ENCODE results near the gene CCIN.
"Not testable (repeated sequence)": the region's sequence is repeated elsewhere in the genome, so short reads cannot be mapped to it uniquely, and the experiment has no call there.

The CCIN gene

DNA sequence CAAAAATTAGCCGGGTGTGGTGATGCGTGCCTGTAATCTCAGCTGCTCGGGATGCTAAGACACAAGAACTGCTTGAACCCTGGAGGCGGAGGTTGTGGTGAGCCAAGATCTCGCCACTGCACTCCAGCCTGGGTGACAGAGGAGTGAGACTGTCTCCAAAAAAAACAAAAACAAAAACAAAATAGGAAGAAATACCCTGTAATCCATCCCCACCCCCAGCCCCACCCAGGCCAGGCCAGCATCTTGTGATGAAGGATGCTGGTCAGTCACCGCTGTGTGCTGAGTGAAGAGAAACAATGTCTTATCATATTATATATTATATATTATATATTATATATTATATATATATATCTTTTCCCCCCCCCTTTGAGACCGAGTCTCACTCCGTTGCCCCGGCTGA, 15.4 kb upstream of the CCIN start:
- Histone ChIP-seq H3K4me3 (no peak overlapping the region), H3K27ac (peak overlapping the region in 13 of 21 experiments; percentile 2 to 94 (median 49))

DNA sequence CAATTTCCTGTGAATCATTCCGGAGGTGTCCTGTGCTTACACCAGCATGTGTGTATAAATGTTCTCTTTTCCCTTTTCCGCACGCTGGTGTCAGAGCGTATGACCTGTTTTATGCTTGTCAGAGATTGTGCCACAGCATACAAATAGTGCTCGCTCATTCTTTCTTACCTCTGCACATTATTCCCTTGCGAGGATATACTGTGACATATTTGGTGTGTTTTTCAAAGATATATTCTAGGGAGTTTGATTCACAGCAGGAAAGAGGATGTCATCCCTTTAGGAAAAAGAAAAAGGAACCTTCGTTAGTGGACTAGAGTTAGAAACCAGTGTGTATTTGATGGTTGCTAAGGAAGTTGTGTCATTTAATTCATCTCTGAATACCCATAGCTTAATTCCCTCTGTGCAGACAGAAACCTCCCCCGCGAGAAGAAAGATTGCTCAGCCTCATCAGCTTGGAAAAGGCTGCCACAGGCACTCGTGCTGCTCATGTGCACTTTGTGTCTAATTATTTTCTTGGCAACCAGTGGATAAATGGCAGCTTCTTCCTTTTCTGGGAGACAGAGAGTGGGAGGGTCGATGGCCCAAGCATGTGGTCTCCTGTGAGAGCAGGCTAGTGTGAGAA, 14.7 kb upstream of the CCIN start:
- Histone ChIP-seq H3K4me3 (no peak overlapping the region), H3K27ac (peak overlapping the region in 18 of 21 experiments; percentile 2 to 86 (median 61))

DNA sequence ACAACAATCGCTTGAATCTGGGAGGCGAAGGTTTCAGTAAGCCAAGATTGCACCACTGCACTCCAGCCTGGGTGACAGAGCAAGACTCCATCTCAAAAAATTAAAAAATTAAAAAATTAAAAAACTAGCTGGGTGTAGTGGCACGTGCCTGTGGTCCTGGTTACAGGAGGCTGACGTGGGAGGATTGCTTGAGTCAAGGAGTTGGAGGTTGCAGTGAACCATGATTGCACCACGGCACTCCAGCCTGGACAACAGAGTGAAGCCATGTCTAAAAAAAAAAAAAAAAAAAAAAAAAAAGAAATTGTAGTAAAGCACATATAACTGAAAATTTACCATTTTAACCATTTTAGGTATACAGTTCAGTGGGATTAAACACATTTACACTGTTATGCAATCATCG, 13.1 kb upstream of the CCIN start:
- Histone ChIP-seq H3K4me3 (no peak overlapping the region), H3K27ac (peak overlapping the region in 3 of 21 experiments; percentile 46 to 86 (median 76))

DNA sequence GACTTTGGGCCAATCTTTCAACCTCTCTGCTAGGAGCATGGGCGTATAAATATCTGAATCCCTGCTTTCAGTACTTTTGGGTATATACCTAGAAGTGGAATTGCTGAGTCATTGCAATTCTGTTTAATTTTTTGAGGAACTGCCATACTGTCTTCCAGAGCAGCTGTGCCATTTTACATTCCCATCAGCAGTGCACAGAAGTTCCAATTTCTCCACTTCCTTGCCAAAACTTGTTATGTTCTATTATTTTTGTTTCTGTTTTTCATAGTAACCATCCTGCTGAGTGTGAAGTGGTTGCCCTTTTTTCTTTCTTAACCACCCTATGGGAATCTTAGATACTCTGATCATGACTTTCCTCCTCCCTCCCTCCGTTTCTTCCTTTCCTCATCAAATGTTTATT, 11.1 kb upstream of the CCIN start:
- Histone ChIP-seq H3K4me3 (no peak overlapping the region), H3K27ac (peak overlapping the region in 7 of 21 experiments; percentile 3 to 61 (median 34))

DNA sequence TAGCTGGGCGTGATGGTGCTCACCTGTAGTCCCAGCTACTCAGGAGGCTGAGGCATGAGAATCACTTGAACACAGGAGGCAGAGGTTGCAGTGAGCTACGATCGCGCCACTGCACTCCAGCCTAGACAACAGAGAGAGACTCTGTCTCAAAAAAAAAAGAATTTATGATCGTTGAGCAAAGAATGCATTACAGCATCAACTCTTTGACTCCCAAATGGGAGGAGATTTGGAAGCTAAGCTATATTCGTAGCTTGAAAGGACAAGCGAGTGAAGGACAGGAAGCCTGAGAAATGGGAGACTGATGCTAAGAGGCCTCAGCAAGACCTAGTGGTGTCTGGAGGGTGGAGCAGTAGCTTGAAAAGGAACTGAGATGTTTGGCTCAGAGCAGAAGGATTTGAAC, 10.3 kb upstream of the CCIN start:
- no peak overlapping the region for H3K4me3 ChIP-seq
- H3K27ac ChIP-seq = peak overlapping the region in 6 of 21 experiments; percentile 3 to 57 (median 34)

DNA sequence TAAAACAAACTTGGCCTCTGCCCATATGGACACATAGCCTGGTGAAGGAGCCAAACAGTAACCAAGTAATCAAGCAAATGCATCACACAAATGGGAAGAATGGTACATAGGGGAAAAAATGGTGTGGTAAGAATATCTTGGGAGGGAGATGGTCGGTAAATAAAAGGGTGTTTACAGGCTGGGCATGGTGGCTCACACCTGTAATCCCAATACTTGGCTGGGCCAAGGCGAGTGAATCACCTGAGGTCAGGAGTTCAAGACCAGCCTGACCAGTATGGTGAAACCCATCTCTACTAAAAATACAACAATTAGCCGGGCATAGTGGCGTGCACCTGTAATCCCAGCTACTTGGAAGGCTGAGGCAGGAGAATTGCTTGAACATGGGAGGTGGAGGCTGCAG, 9.7 kb upstream of the CCIN start:
- H3K4me3 ChIP-seq = not testable (repeated sequence)
- peak overlapping the region in 1 of 21 experiments; percentile 3 for H3K27ac ChIP-seq

DNA sequence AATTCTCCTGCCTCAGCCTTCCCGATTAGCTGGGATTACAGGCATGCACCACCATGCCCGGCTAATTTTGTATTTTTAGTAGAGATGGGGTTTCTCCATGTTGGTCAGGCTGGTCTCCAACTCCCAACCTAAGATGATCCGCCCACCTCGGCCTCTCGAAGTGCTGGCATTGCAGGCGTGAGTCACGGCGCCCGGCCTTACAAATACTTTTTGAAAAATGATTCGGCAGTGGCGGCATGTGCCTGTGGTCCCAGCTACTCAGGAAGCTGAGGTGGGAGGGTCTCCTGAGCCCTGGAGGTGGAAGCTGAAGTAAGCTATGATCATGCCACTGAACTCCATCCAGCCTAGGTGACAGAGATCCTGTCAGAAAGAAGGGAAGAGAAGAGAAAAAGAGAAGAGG, 9.1 kb upstream of the CCIN start:
- H3K4me3 ChIP-seq, H3K27ac ChIP-seq: not testable (repeated sequence)

DNA sequence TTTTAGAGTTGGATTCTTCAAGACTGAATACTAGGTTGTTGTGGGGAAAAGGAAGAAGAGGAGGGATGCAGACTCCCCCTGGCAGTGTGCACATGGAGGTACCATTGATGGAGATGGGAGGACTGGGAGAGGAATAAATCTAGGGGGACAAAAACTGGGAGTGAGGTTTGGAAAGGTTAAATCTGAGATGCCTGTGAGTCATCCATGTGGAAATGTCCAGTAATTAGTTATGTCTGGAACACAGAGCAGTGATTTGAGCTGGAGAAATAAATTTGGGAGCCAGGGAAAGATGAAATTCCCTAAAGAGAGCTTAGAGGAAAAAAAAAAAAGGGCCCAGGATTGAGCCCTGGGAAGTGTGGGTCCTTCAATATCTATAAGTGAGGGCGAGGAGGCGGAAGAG, 8.0 kb upstream of the CCIN start:
- Histone ChIP-seq H3K4me3 (no peak overlapping the region), H3K27ac (peak overlapping the region in 6 of 21 experiments; percentile 2 to 62 (median 40))

DNA sequence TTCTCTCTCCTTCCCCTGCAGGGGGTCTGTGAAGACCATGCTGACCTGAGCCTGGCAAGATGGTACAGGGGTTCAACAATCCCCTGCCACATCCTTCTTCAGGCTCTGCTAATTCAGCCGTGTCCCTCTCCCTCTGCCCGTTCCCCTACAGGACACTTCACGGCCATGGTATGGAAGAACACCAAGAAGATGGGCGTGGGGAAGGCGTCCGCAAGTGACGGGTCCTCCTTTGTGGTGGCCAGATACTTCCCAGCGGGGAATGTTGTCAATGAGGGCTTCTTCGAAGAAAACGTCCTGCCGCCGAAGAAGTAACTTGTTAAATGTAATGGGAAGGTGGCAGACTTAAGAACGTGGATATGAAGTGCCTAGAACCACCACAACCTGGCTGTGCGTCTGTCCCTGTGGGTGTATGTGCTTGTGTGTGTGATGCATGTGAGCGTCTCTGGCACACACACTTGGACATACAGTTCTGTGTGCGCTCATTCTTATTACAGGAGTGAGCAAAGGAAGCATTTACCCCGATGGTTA, 6.9 kb upstream of the CCIN start:
- Histone ChIP-seq H3K4me3 (no peak overlapping the region), H3K27ac (peak overlapping the region in 1 of 21 experiments; percentile 30)

DNA sequence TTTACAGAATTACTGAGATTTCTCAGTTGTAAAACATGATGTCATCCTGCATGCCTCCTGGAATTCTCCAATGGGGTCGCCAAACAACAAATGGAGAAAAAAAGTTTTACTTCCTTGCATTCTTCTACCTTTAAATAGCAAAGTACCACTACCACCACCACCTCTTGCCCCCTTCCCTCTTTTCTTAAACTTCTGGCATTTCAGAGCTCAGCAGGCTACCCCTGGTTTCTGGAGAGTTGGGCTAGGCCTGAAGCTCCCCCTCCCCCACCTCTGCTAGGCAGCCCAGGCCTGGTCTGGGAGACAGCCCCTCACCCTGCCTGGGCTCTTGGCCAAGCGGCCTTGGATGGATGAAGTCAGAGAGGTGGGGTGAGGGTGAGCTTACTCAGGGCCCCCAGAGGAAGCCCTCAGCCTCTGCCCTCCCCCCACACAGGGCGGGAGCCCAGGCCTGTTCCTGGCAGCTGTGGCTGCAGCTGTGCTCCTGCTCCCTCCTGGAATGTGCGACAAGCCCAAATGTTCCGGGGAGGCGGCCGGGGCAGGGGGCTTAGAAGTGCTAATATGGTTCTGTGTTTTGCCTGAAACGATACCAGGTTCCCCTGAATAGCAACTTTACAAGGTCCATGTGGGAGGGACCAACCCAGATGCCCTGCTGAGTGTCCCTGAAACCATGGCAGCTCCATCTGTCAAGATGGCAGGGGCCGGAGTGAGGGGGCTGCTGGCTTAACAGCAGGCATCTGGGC, 6.0 kb upstream of the CCIN start:
- peak overlapping the region in 16 of 21 experiments; percentile 2 to 78 (median 42) for H3K27ac ChIP-seq
- no peak overlapping the region for H3K4me3 ChIP-seq

DNA sequence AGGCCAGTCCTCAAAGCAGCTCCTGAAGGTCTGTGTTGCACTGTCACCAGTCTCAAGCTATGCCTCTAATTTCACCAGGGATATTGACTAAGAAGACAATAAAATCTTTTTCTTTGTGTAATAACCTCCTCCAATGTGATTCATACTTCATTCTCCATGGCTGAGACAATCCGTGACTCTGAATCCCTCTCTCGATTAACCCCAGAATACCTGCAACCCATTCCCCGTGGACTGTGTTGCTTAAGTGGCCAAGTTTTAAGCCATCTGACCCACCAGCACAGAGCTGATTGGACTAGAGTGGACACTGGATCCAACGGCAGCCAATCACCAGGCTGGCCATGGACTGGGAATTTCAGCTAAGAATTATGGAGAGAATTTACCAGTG, 5.4 kb upstream of the CCIN start:
- Histone ChIP-seq H3K4me3 (no peak overlapping the region), H3K27ac (peak overlapping the region in 17 of 21 experiments; percentile 2 to 78 (median 32))

DNA sequence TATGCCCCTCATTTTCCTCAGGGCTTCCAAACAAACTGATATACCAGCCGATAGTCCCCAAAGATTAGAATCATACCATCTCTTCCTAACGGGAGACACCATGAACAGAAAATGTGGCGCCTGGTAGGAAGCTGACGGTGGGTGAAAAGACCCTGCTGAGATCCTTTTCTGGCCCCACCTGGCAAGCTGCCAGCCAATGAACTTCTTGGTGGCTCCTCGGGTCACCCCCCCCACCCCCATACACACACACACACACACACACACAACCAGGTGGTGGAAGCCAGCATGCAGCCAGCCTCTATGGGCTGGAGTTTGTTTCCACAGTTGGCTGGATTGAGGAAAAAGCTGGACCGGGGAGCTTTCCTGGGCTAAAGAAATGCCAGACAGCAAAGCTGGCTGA, 4.8 kb upstream of the CCIN start:
- Histone ChIP-seq H3K4me3 (no peak overlapping the region), H3K27ac (peak overlapping the region in 6 of 21 experiments; percentile 3 to 73 (median 16))

DNA sequence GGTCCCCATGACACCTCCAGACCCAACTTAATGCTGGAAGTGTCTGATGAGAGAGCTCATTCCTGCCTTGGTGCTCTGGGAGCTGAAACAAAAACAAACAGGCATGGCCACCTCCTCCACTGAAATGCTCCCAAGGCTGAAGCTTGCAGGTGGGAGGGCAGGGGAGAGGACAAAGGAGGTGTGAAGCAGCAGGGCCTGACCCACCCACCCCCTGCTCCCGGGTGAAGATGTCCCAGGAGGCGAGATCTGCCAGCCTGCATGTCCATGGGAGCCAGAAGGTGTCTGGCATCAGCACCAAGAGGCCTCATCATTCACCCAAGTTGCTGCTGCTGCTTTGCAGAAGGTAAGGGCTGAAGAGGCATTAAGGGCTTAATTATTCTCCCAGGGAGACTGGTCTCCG, 4.2 kb upstream of the CCIN start:
- H3K27ac ChIP-seq = peak overlapping the region in 7 of 21 experiments; percentile 3 to 75 (median 29)
- no peak overlapping the region for H3K4me3 ChIP-seq

DNA sequence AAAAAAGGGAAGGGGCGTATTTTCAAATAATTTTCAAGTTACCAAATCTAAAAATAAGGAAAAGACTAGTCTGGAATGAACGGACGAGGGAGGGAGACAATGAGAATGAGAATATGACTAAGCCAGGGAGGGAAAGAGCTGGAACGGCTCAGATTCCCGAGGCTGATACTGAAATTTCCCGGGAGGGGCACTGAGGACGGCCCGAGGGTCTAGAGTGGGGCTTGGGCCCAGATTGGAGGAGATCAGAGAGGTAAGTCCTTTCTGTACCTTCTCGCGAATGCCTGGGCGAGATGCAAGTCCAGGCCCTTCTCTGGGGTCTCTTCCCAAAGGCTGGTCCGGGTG, 3.4 kb upstream of the CCIN start:
- Histone ChIP-seq H3K4me3 (peak overlapping the region; percentile 26 to 36 (median 32)), H3K27ac (peak overlapping the region in 15 of 21 experiments; percentile 12 to 75 (median 62))

DNA sequence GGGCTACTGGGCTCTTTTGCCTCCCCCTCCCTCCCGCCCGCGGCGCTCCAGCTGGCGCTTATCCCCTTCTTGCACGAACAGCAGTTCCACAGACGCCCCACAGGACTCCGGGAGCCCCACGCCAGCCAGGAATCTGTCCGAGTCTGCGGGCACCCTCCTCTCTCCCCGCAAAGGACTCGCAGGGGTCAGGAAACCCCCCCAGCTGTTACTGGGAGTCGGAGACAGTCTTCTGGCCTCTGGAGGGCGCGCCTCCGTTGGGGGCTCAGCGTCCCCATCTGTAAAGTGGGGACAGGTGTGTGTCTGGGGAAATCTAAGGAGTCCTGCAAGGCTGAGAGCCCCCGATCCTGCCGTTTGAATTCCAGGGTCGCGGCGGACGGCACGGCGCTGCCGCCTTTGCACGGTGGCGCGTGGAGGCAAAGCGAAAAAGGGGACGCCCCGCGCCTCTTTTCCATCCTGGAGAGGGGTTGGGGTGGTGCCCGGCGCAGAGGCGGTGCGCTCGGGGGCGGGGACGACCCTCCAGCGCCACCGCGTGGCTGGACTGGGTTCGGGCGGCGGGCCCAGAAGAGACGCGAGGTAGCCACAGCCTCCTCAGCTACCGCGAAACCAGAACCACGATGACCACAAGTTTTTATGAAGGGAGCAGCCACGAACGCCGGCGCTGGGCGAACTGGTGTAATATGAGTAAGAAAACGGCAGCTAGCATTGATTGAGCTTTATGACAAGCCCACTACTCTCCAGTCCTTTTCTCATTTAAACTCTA, 2.8 kb upstream of the CCIN start:
- peak overlapping the region; percentile 26 to 36 (median 32) for H3K4me3 ChIP-seq
- H3K27ac ChIP-seq = peak overlapping the region in 16 of 21 experiments; percentile 12 to 75 (median 58)

DNA sequence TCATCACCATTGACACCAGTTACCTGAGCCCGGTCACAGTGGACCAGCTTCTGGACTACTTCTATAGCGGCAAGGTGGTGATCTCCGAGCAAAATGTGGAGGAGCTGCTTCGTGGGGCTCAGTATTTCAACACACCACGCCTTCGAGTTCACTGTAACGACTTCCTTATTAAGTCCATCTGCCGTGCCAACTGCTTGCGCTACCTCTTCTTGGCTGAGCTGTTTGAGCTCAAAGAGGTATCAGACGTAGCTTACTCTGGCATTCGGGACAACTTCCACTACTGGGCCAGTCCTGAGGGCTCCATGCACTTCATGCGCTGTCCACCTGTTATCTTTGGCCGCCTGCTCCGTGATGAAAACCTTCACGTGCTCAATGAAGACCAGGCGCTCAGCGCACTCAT, 520 bp downstream of the CCIN start:
- Histone ChIP-seq H3K4me3 (no peak overlapping the region), H3K27ac (no peak overlapping the region)

DNA sequence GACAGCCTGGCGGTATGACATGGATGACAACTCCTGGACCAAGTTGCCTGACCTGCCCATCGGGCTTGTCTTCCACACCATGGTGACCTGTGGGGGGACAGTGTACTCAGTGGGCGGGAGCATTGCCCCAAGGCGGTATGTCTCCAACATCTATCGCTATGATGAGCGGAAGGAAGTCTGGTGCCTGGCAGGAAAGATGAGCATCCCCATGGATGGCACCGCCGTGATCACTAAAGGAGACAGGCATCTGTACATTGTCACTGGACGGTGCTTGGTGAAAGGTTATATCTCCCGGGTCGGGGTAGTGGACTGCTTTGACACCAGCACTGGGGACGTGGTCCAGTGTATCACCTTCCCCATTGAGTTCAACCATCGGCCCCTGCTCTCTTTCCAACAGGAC, 1.3 kb downstream of the CCIN start:
- no peak overlapping the region for H3K27ac ChIP-seq

DNA sequence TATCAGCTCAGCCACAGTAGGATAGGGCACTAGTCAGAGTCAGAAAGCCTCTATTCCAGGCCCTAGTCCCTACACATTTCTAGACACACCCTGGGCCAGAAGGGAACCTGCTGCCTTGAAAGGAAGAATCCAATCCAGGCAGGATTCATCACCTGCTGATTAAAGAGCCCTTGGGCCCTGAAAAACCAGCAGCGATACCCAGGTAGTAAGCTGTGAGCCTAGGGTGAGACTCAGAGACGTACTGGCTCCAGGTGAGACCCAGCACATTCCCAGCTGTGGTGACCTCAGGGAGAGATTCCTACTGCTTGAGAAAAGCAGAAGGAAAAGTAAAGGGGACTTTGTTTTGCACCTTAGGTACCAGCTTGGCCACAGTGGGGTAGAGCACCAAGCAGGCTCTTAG, 4.7 kb downstream of the CCIN start:
- Histone ChIP-seq H3K4me3 (no peak overlapping the region), H3K27ac (no peak overlapping the region)

More for the DNA sequence above, 1.3 kb downstream of the CCIN start:
- no peak overlapping the region for H3K4me3 ChIP-seq

DNA sequence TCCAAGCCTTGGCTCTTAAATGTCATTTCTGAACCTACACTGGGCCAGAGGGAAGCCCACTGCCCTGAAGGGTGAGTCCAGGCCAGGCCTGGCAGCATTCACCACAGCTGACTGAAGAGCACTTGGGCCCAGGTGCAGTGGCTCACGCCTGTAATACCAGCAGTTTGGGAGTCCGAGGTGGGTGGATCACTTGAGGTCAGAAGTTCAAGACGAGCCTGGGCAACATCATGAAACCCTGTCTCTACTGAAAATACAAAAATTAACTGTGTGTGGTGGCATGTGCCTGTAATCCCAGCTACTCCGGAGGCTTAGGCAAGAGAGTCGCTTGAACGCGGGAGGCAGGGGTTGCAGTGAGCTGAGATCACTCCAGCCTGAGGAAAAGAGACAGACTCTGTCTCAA, 5.1 kb downstream of the CCIN start:
- H3K4me3 ChIP-seq = no peak overlapping the region
- H3K27ac ChIP-seq = no peak overlapping the region

DNA sequence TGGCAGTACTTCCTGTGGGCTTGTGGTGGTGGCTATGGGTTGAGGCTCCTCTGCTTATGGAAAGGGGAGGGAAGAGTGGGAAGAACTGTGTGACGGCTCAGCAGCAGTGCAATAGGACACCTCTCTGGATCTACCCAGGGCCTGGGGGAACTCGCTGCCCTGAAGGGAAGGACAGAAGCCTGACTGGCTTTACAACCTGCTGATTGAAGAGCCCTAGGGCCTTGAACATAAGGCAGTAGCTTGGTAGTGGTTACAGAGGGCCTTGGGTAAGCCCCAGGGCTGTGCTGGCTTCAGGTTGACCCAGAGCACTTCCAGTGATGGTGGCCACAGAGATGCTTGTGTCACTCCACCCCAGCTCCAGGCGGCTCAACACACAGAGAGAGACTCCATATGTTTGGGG, 5.5 kb downstream of the CCIN start:
- no peak overlapping the region for H3K4me3 ChIP-seq

More for the DNA sequence above, 5.5 kb downstream of the CCIN start:
- H3K27ac ChIP-seq = no peak overlapping the region

Data from skin epidermis (tissue), 12 donors.